HCT116 (cell line): ENCODE measurements around the gene MAN2A2. TPM values are rescaled to one million over a fixed set of nuclear protein-coding genes. Genes with fewer than 3 reads are reported as not detected.

ENCODE experiments used
- ATAC-seq: fragments of 200-7000 bp; cut with Tn5 transposase; 2 replicates; pipeline ENCODE4 v1.9.1; 2020; ENCODE audit warnings: mild to moderate bottlenecking, moderate library complexity
- BruUV-seq: library from RNA; stranded (reverse); fragments of 400-500 nt; replicated peaks from 2 replicates; lab custom pipeline; 2021; lab: Mats Ljungman, UMichigan
- CTCF ChIA-PET: fragments of 300-600 bp; sonication (Branson Sonifier 250); formaldehyde crosslinking; loops from one replicate; lab custom pipeline; 2021; ENCODE audit warnings: antibody characterized with exemption; lab: Charles Lee
- POLR2A ChIA-PET: fragments of 300-600, 350-600 bp; sonication (Branson Sonifier 250); formaldehyde crosslinking; loops from one replicate; lab custom pipeline; 2021; ENCODE audit warnings: antibody characterized with exemption; lab: Charles Lee
- RAD21 ChIA-PET, 2 experiments: fragments of 300-600 bp; sonication (Branson Sonifier 250); formaldehyde crosslinking; loops; one replicate each; lab custom pipeline; 2023; ENCODE audit warnings: low total read pairs in 2 of 2; ENCODE audit not compliant: uncharacterized antibody in 2 of 2, unreplicated experiment in 2 of 2, low non-redundant PET in 1 of 2; lab: Charles Lee
- DNase-seq: peaks from one replicate; pipeline ENCODE4 v3.0.0-alpha.2; 2010; ENCODE audit warnings: low read depth, low spot score
- H2AFZ ChIP-seq: fragments of 200-600 bp; shearing (Covaris generic), sonication (generic); 2 replicates; pipeline ENCODE4 v1.6.1; 2017; ENCODE audit warnings: low read depth, mixed run types, mixed read lengths, antibody characterized with exemption, low read length; ENCODE audit not compliant: poor library complexity, severe bottlenecking
- H3K27ac ChIP-seq: 2 replicates; pipeline ENCODE4 v1.5.1; 2012; ENCODE audit warnings: low read depth, low read length
- H3K27me3 ChIP-seq: fragments of 200-600 bp; sonication (generic); 2 replicates; pipeline ENCODE4 v1.6.1; 2016; ENCODE audit warnings: mixed run types, low read length, mixed read lengths; ENCODE audit not compliant: insufficient read depth
- H3K36me3 ChIP-seq, 2 experiments: fragments of 200-500 bp in 1 of 2; fragments of 200-600 bp in 1 of 2; sonication (Bioruptor generic) in 1 of 2; sonication (generic) in 1 of 2; 2 replicates each; pipeline versions ENCODE4 v1.5.1 to v1.6.1; 2014 to 2016; ENCODE audit warnings: low read length in 2 of 2, inconsistent platforms in 1 of 2, mixed read lengths in 1 of 2, mixed run types in 1 of 2; ENCODE audit not compliant: insufficient read depth in 2 of 2, control insufficient read depth in 1 of 2
- H3K4me1 ChIP-seq, 2 experiments: fragments of 200-600 bp in 1 of 2; sonication (generic) in 1 of 2; 2 replicates each; pipeline versions ENCODE4 v1.5.1 to v1.6.1; 2012 to 2017; ENCODE audit warnings: low read length in 2 of 2, inconsistent platforms in 1 of 2, mild to moderate bottlenecking in 1 of 2, mixed read lengths in 1 of 2, mixed run types in 1 of 2, moderate library complexity in 1 of 2; ENCODE audit not compliant: insufficient read depth in 2 of 2, control insufficient read depth in 1 of 2
- H3K4me2 ChIP-seq: fragments of 200-600 bp; sonication (generic); 2 replicates; pipeline ENCODE4 v1.6.1; 2017; ENCODE audit warnings: mixed run types, low read length, mixed read lengths
- H3K4me3 ChIP-seq, 2 experiments: fragments of 200-600 bp in 1 of 2; sonication (generic) in 1 of 2; replicated peaks in 1 of 2; 2 replicates each; pipeline ENCODE4 v1.5.1; 2011 to 2016; ENCODE audit warnings: low read length in 2 of 2, control low read depth in 1 of 2, low read depth in 1 of 2, mild to moderate bottlenecking in 1 of 2, mixed read lengths in 1 of 2, mixed run types in 1 of 2
- H3K79me2 ChIP-seq: fragments of 200-600 bp; sonication (generic); 2 replicates; pipeline ENCODE4 v1.6.1; 2017; ENCODE audit warnings: mild to moderate bottlenecking, mixed run types, low read length, moderate library complexity, mixed read lengths; ENCODE audit not compliant: insufficient read depth
- H3K9ac ChIP-seq: fragments of 200-600 bp; sonication (generic); 2 replicates; pipeline ENCODE4 v1.6.1; 2016; ENCODE audit warnings: low read length, mixed read lengths
- H3K9me2 ChIP-seq: fragments of 200-600 bp; sonication (generic), shearing (Covaris generic); 2 replicates; pipeline ENCODE4 v1.6.1; 2017; ENCODE audit warnings: mixed run types, mild to moderate bottlenecking, moderate library complexity; ENCODE audit not compliant: insufficient read depth
- H3K9me3 ChIP-seq, 2 experiments: fragments of 200-500 bp in 1 of 2; fragments of 200-600 bp in 1 of 2; sonication (Bioruptor generic) in 1 of 2; sonication (generic) in 1 of 2; 2 replicates each; pipeline ENCODE4 v1.6.1; 2014 to 2017; ENCODE audit warnings: low read length in 2 of 2, mixed read lengths in 2 of 2, inconsistent platforms in 1 of 2, low read depth in 1 of 2, mild to moderate bottlenecking in 1 of 2, mixed run types in 1 of 2, moderate library complexity in 1 of 2; ENCODE audit not compliant: control insufficient read depth in 1 of 2, insufficient read depth in 1 of 2
- H4K20me1 ChIP-seq: fragments of 200-600 bp; sonication (generic), shearing (Covaris generic); 2 replicates; pipeline ENCODE4 v1.6.1; 2017; ENCODE audit warnings: mixed run types, mild to moderate bottlenecking, moderate library complexity; ENCODE audit not compliant: insufficient read depth
- ATF3 ChIP-seq: IDR thresholded peaks from 2 replicates; pipeline ENCODE4 v1.6.1; 2012
- CBX3 ChIP-seq: IDR thresholded peaks from 2 replicates; pipeline ENCODE4 v1.6.1; 2012; ENCODE audit warnings: low read depth
- CEBPB ChIP-seq: IDR thresholded peaks from 2 replicates; pipeline ENCODE4 v1.6.1; 2012; ENCODE audit warnings: low read depth
- CTCF ChIP-seq, 3 experiments: fragments of 200-600 bp in 1 of 3; sonication (generic) in 1 of 3; IDR thresholded peaks in 2 of 3; conservative IDR thresholded peaks in 1 of 3; 2 replicates each; pipeline ENCODE4 v1.5.1; 2012 to 2017; ENCODE audit warnings: low read depth in 2 of 3, low read length in 2 of 3, antibody characterized with exemption in 1 of 3, borderline replicate concordance in 1 of 3, control low read depth in 1 of 3, mild to moderate bottlenecking in 1 of 3, mixed read lengths in 1 of 3, mixed run types in 1 of 3, moderate library complexity in 1 of 3; ENCODE audit not compliant: insufficient read depth in 1 of 3
- ELF1 ChIP-seq: IDR thresholded peaks from 2 replicates; pipeline ENCODE4 v1.6.1; 2012; ENCODE audit warnings: low read depth, borderline replicate concordance
- EZH2 ChIP-seq: fragments of 200-600 bp; sonication (generic); IDR thresholded peaks from 2 replicates; pipeline ENCODE4 v1.6.1; 2017; ENCODE audit warnings: antibody characterized with exemption, mixed run types
- FOSL1 ChIP-seq: IDR thresholded peaks from 2 replicates; pipeline ENCODE4 v1.6.1; 2012; ENCODE audit warnings: low read depth
- JUND ChIP-seq: IDR thresholded peaks from 2 replicates; pipeline ENCODE4 v1.6.1; 2012
- MAX ChIP-seq: IDR thresholded peaks from 2 replicates; pipeline ENCODE4 v1.6.1; 2012
- RAD21 ChIP-seq: IDR thresholded peaks from 2 replicates; pipeline ENCODE4 v1.6.1; 2012; ENCODE audit warnings: low read depth, mild to moderate bottlenecking
- REST ChIP-seq: IDR thresholded peaks from 2 replicates; pipeline ENCODE4 v1.6.1; 2012; ENCODE audit warnings: low read depth
- SIN3A ChIP-seq: IDR thresholded peaks from 2 replicates; pipeline ENCODE4 v1.6.1; 2012; ENCODE audit warnings: low read depth
- SP1 ChIP-seq: IDR thresholded peaks from 2 replicates; pipeline ENCODE4 v1.6.1; 2012; ENCODE audit warnings: low read depth
- SRF ChIP-seq: IDR thresholded peaks from 2 replicates; pipeline ENCODE4 v1.6.1; 2012; ENCODE audit warnings: low read depth
- TCF7L2 ChIP-seq: IDR thresholded peaks from 2 replicates; pipeline ENCODE4 v1.7.0; 2011; ENCODE audit warnings: borderline replicate concordance, inconsistent platforms; ENCODE audit not compliant: insufficient read depth, insufficient read length; ENCODE audit errors: extremely low read depth
- YY1 ChIP-seq: IDR thresholded peaks from 2 replicates; pipeline ENCODE4 v1.6.1; 2011; ENCODE audit warnings: low read length, low read depth, moderate library complexity, mild to moderate bottlenecking; ENCODE audit not compliant: insufficient replicate concordance; ENCODE audit errors: extremely low read depth
- ZBTB33 ChIP-seq: IDR thresholded peaks from 2 replicates; pipeline ENCODE4 v1.6.1; 2011; ENCODE audit warnings: mild to moderate bottlenecking, low read length, moderate library complexity; ENCODE audit not compliant: insufficient replicate concordance; ENCODE audit errors: extremely low read depth
- ZFX ChIP-seq: fragments of 450-650 bp; IDR thresholded peaks from 2 replicates; pipeline ENCODE4 v1.6.1; 2017
- intact Hi-C: fragments of 100-400 bp; cut with micrococcal nuclease; formaldehyde crosslinking; loops from 2 replicates; pipeline ENCODE4 v1.10.0; 2022
- total RNA-seq: library from RNA; stranded (reverse); gene quantifications from one replicate; pipeline ENCODE4 v1.2.1, GENCODE V29; 2021; ENCODE audit not compliant: unreplicated experiment

MAN2A2 gene
- total RNA-seq, 1 experiment from 2014 or later = 44.9 TPM

GRCh38 chr15:90901175-90902039 lies 1.7 kb upstream of the MAN2A2 start:
- H3K9me3 ChIP-seq = no peaks in the 10 kb centered on the region
- RAD21 ChIA-PET = interaction anchor here in 1 of 2 experiments (0.5 kb wide), 1 partner anchor 203 kb away, joined by 3 read pairs; no protein-coding TSS in a partner anchor
- CTCF ChIA-PET = interaction anchor here (6.4 kb wide), 1 partner anchor 31 kb away, joined by 70 read pairs; the partner anchor contains the start of genes HDDC3 and UNC45A
- no peaks in the 10 kb centered on the region for H4K20me1 ChIP-seq
- peak overlapping the region; percentile 87 for H3K27ac ChIP-seq
- no peaks in the 10 kb centered on the region for H3K79me2 ChIP-seq
- TF ChIP-seq SIN3A (no peak), CEBPB (no peak), FOSL1 (no peak), JUND (no peak), TCF7L2 (no peak), SP1 (no peak), RAD21 (no peak), EZH2 (no peak), SRF (no peak), YY1 (no peak), REST (no peak), MAX (no peak), CTCF (IDR thresholded peaks at IDR 0.05 in 2 of 3, conservative IDR thresholded peaks at IDR 0.05 in 1 of 3; ENCODE audit: borderline replicate concordance in 1 of 3, insufficient read depth in 1 of 3, low read depth in 2 of 3, low read length in 2 of 3) (no peak), ZFX (no peak), ATF3 (no peak), ELF1 (no peak), ZBTB33 (no peak), CBX3 (no peak)
- H3K4me2 ChIP-seq = peak overlapping the region; percentile 96
- POLR2A ChIA-PET = interaction anchor here (0.5 kb wide), 1 partner anchor 11 kb away, joined by 3 read pairs; no protein-coding TSS in a partner anchor
- no TSS peak for BruUV-seq
- H3K4me1 ChIP-seq = peaks cover 10 to 20% of the 10 kb centered on the region in 2 experiments; a peak in 3 of 4 replicates
- H3K9me2 ChIP-seq = no peaks in the 10 kb centered on the region
- no peak for DNase-seq
- no peak for ATAC-seq
- H3K4me3 ChIP-seq = peak overlapping the region; percentile 70 to 84
- intact Hi-C loops = loop anchor here (2.0 to 5.0 kb wide), 2 partner anchors 147 to 371 kb away; no protein-coding TSS in a partner anchor
- H3K9ac ChIP-seq = peak overlapping the region; percentile 71
- peaks cover 4 to 10% of the 10 kb centered on the region in 2 experiments; a peak in 2 of 4 replicates for H3K36me3 ChIP-seq
- H3K27me3 ChIP-seq = no peaks in the 10 kb centered on the region
- H2AFZ ChIP-seq = peak overlapping the region; percentile 98
